H9 (cell line): ENCODE data around the gene CCNT1. TPM values are rescaled to one million over a fixed set of nuclear protein-coding genes. Genes with fewer than 3 reads are reported as not detected.

Source experiments
- DNase-seq: peaks from one replicate; pipeline ENCODE4 v3.0.0-alpha.2; 2017
- H2AFZ ChIP-seq: one replicate; pipeline ENCODE4 v1.6.1; 2013; ENCODE audit warnings: mild to moderate bottlenecking, low read length, control low read depth, moderate library complexity
- H2AK5ac ChIP-seq: 2 replicates; pipeline ENCODE4 v1.6.1; 2013; ENCODE audit warnings: low read length, control low read depth, mixed read lengths; ENCODE audit not compliant: insufficient read length
- H2BK120ac ChIP-seq: one replicate; pipeline ENCODE4 v1.6.1; 2013; ENCODE audit warnings: low read depth, mild to moderate bottlenecking, low read length, control low read depth, inconsistent platforms; ENCODE audit not compliant: poor library complexity, severe bottlenecking
- H2BK12ac ChIP-seq: 2 replicates; pipeline ENCODE4 v1.6.1; 2013; ENCODE audit warnings: low read length, control low read depth, mixed read lengths, low read depth; ENCODE audit not compliant: insufficient read length
- H2BK15ac ChIP-seq: 2 replicates; pipeline ENCODE4 v1.6.1; 2013; ENCODE audit warnings: low read depth, low read length, control low read depth
- H2BK20ac ChIP-seq: one replicate; pipeline ENCODE4 v1.6.1; 2013; ENCODE audit warnings: low read depth, mild to moderate bottlenecking, low read length, control low read depth, inconsistent platforms; ENCODE audit not compliant: poor library complexity, severe bottlenecking
- H2BK5ac ChIP-seq: 2 replicates; pipeline ENCODE4 v1.6.1; 2013; ENCODE audit warnings: low read length, control low read depth, mixed read lengths; ENCODE audit not compliant: insufficient read length
- H3K14ac ChIP-seq: 2 replicates; pipeline ENCODE4 v1.6.1; 2013; ENCODE audit warnings: low read length, control low read depth; ENCODE audit not compliant: insufficient read depth
- H3K18ac ChIP-seq: 2 replicates; pipeline ENCODE4 v1.6.1; 2013; ENCODE audit warnings: low read depth, mild to moderate bottlenecking, mixed read lengths, low read length, control low read depth; ENCODE audit not compliant: insufficient read length
- H3K23ac ChIP-seq: 2 replicates; pipeline ENCODE4 v1.6.1; 2013; ENCODE audit warnings: low read length, control low read depth, mixed read lengths, low read depth; ENCODE audit not compliant: insufficient read length
- H3K23me2 ChIP-seq: 2 replicates; pipeline ENCODE4 v1.6.1; 2013; ENCODE audit warnings: low read depth, mild to moderate bottlenecking, mixed read lengths, low read length, control low read depth; ENCODE audit not compliant: insufficient read length, poor library complexity, severe bottlenecking
- H3K27ac ChIP-seq: 2 replicates; pipeline ENCODE4 v1.5.1; 2013; ENCODE audit warnings: low read length, control low read depth, mixed read lengths, low read depth; ENCODE audit not compliant: insufficient read length
- H3K27me3 ChIP-seq: 2 replicates; pipeline ENCODE4 v1.6.1; 2013; ENCODE audit warnings: low read length, control low read depth, inconsistent platforms; ENCODE audit not compliant: insufficient read depth
- H3K4ac ChIP-seq: 2 replicates; pipeline ENCODE4 v1.6.1; 2013; ENCODE audit warnings: low read depth, mild to moderate bottlenecking, control low read depth, inconsistent platforms, low read length, moderate library complexity
- H3K4me1 ChIP-seq: 2 replicates; pipeline ENCODE4 v1.6.1; 2013; ENCODE audit warnings: low read length, control low read depth, inconsistent platforms; ENCODE audit not compliant: insufficient read depth
- H3K4me2 ChIP-seq: 2 replicates; pipeline ENCODE4 v1.6.1; 2013; ENCODE audit warnings: low read length, control low read depth, mixed read lengths; ENCODE audit not compliant: insufficient read length, insufficient read depth
- H3K56ac ChIP-seq: 2 replicates; pipeline ENCODE4 v1.6.1; 2013; ENCODE audit warnings: low read depth, mild to moderate bottlenecking, mixed read lengths, low read length, control low read depth; ENCODE audit not compliant: insufficient read length
- H3K79me1 ChIP-seq: 2 replicates; pipeline ENCODE4 v1.6.1; 2013; ENCODE audit warnings: low read depth, mild to moderate bottlenecking, moderate library complexity, low read length, control low read depth, inconsistent platforms; ENCODE audit not compliant: insufficient read depth, poor library complexity, severe bottlenecking
- H3K79me2 ChIP-seq: 2 replicates; pipeline ENCODE4 v1.6.1; 2013; ENCODE audit warnings: low read length, control low read depth, inconsistent platforms; ENCODE audit not compliant: insufficient read depth
- H3K9ac ChIP-seq: 2 replicates; pipeline ENCODE4 v1.6.1; 2013; ENCODE audit warnings: low read length, control low read depth, mixed read lengths; ENCODE audit not compliant: insufficient read length; ENCODE audit errors: extremely low read depth
- H3K9me3 ChIP-seq: one replicate; pipeline ENCODE4 v1.6.1; 2013; ENCODE audit warnings: low read depth, low read length, inconsistent platforms; ENCODE audit not compliant: control insufficient read depth
- H3T11ph ChIP-seq: one replicate; pipeline ENCODE4 v1.6.1; 2013; ENCODE audit warnings: mild to moderate bottlenecking, low read length, control low read depth, inconsistent platforms
- H4K20me1 ChIP-seq: one replicate; pipeline ENCODE4 v1.6.1; 2013; ENCODE audit not compliant: control insufficient read depth, insufficient read length, insufficient read depth
- H4K5ac ChIP-seq: 2 replicates; pipeline ENCODE4 v1.6.1; 2013; ENCODE audit warnings: low read depth, mild to moderate bottlenecking, mixed read lengths, low read length, control low read depth; ENCODE audit not compliant: insufficient read length
- H4K8ac ChIP-seq: replicated peaks from 2 replicates; pipeline ENCODE4 v1.6.1; 2013; ENCODE audit warnings: low read length, control low read depth, mixed read lengths, low read depth; ENCODE audit not compliant: insufficient read length
- H4K91ac ChIP-seq: 2 replicates; pipeline ENCODE4 v1.6.1; 2013; ENCODE audit warnings: low read depth, mild to moderate bottlenecking, moderate library complexity, mixed read lengths, low read length, control low read depth; ENCODE audit not compliant: insufficient read length
- H3K27ac Mint-ChIP-seq, 3 experiments: 2 replicates in 2 of 3; 3 replicates in 1 of 3; pipeline ENCODE4 v1.8.0; 2020 to 2021; ENCODE audit warnings: mixed read lengths in 3 of 3, mild to moderate bottlenecking in 1 of 3, moderate library complexity in 1 of 3
- H3K27me3 Mint-ChIP-seq: 2 replicates; pipeline ENCODE4 v1.8.0; 2021; ENCODE audit warnings: low read depth, mild to moderate bottlenecking, moderate library complexity, mixed read lengths
- H3K36me3 Mint-ChIP-seq, 3 experiments: 2 replicates in 2 of 3; 3 replicates in 1 of 3; pipeline ENCODE4 v1.8.0; 2020 to 2021; ENCODE audit warnings: low read depth in 3 of 3, mixed read lengths in 3 of 3; ENCODE audit not compliant: insufficient read depth in 1 of 3
- H3K4me1 Mint-ChIP-seq, 2 experiments: 2 replicates each; pipeline ENCODE4 v1.8.0; 2020; ENCODE audit warnings: mixed read lengths in 2 of 2
- H3K4me3 Mint-ChIP-seq, 2 experiments: 2 replicates in 1 of 2; 3 replicates in 1 of 2; pipeline ENCODE4 v1.8.0; 2020 to 2021; ENCODE audit warnings: mild to moderate bottlenecking in 2 of 2, mixed read lengths in 2 of 2, moderate library complexity in 1 of 2
- H3K9me3 Mint-ChIP-seq, 2 experiments: 2 replicates in 1 of 2; 3 replicates in 1 of 2; pipeline ENCODE4 v1.8.0; 2020; ENCODE audit warnings: mild to moderate bottlenecking in 2 of 2, mixed read lengths in 2 of 2, moderate library complexity in 1 of 2
- total RNA-seq: library from RNA; stranded (reverse); gene quantifications from 2 replicates; pipeline ENCODE4 v1.2.1, GENCODE V29; 2021
- TF ChIP-seq, protein P1 (sequence below): fragments of 200-600 bp; sonication (generic); conservative IDR thresholded peaks from 3 replicates; pipeline ENCODE4 v1.8.0; 2021; ENCODE audit warnings: antibody characterized with exemption, mild to moderate bottlenecking

The CCNT1 gene
- total RNA-seq, 1 experiment from 2014 or later: 53.1 TPM

DNA sequence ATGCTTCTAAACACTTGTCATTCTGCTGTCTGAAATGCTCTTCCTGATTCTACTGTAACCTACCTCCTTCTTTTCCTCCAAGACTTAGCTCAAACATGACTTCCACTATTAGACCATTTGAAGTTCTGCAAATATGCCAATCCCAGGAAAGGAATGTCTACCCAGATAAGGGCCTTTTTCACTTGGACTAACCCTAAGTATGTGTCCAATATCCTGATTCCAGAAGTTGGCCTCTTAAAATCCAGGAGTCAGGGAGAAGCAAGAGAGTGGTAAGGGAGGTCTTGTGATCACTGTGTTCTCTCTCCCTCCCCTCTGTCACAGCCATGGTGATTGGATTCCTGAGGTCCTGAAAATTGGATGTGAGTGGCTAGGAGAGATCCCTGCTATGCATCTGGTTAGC lies 42.2 kb upstream of the CCNT1 start:
- Histone ChIP-seq H3K18ac (no peak overlapping the region), H3K56ac (no peak overlapping the region), H3K27me3 (no peaks in the 10 kb centered on the region; the same call in 1 of the 2 replicates), H2BK120ac (no peak overlapping the region), H3K9me3 (no peaks in the 10 kb centered on the region), H4K20me1 (no peaks in the 10 kb centered on the region), H3K23me2 (no peaks in the 10 kb centered on the region), H2BK20ac (no peak overlapping the region), H3K79me1 (no peaks in the 10 kb centered on the region), H3K79me2 (no peaks in the 10 kb centered on the region), H2AK5ac (no peak overlapping the region), H2AFZ (no peak overlapping the region), H4K5ac (no peak overlapping the region), H3K14ac (no peak overlapping the region), H3K4me1 (no peaks in the 10 kb centered on the region), H3K9ac (no peak overlapping the region), H2BK5ac (no peak overlapping the region), H4K8ac (no peak overlapping the region), H3K4me2 (no peak overlapping the region), H3K23ac (no peak overlapping the region), H2BK12ac (no peak overlapping the region), H4K91ac (no peak overlapping the region), H2BK15ac (no peak overlapping the region), H3K27ac (no peak overlapping the region), H3K4ac (no peak overlapping the region), H3T11ph (no peak overlapping the region)
- no peaks in the 10 kb centered on the region for H3K4me1 Mint-ChIP-seq
- TF ChIP-seq, protein P1, sequence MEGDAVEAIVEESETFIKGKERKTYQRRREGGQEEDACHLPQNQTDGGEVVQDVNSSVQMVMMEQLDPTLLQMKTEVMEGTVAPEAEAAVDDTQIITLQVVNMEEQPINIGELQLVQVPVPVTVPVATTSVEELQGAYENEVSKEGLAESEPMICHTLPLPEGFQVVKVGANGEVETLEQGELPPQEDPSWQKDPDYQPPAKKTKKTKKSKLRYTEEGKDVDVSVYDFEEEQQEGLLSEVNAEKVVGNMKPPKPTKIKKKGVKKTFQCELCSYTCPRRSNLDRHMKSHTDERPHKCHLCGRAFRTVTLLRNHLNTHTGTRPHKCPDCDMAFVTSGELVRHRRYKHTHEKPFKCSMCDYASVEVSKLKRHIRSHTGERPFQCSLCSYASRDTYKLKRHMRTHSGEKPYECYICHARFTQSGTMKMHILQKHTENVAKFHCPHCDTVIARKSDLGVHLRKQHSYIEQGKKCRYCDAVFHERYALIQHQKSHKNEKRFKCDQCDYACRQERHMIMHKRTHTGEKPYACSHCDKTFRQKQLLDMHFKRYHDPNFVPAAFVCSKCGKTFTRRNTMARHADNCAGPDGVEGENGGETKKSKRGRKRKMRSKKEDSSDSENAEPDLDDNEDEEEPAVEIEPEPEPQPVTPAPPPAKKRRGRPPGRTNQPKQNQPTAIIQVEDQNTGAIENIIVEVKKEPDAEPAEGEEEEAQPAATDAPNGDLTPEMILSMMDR: no peak
- no peaks in the 10 kb centered on the region for H3K9me3 Mint-ChIP-seq
- DNase-seq: no peak
- no peak overlapping the region; a peak in 1 of 7 replicates for H3K27ac Mint-ChIP-seq
- H3K36me3 Mint-ChIP-seq: no peaks in the 10 kb centered on the region
- H3K27me3 Mint-ChIP-seq: no peaks in the 10 kb centered on the region
- no peak overlapping the region for H3K4me3 Mint-ChIP-seq
